Calu3 (cell line): ENCODE results near the gene FMN2. TPM values are rescaled to one million over a fixed set of nuclear protein-coding genes. Genes with fewer than 3 reads are reported as not detected.

ENCODE experiments used
- BruUV-seq: library from RNA; stranded (reverse); fragments of 400-500 nt; replicated peaks from 2 replicates; lab custom pipeline; 2021; lab: Mats Ljungman, UMichigan
- CTCF ChIA-PET: fragments of 300-600 bp; sonication (Branson Sonifier 250); formaldehyde crosslinking; loops from one replicate; lab custom pipeline; 2022; ENCODE audit warnings: antibody characterized with exemption; lab: Charles Lee
- DNase-seq: peaks from one replicate; pipeline ENCODE4 v3.0.0; 2022
- H3K27ac Mint-ChIP-seq: one replicate; pipeline ENCODE4 v1.8.0; 2022; ENCODE audit warnings: mixed read lengths; ENCODE audit not compliant: unreplicated experiment
- H3K27me3 Mint-ChIP-seq: one replicate; pipeline ENCODE4 v1.8.0; 2022; ENCODE audit warnings: mixed read lengths; ENCODE audit not compliant: unreplicated experiment
- H3K36me3 Mint-ChIP-seq: one replicate; pipeline ENCODE4 v1.8.0; 2022; ENCODE audit warnings: mild to moderate bottlenecking, moderate library complexity, mixed read lengths; ENCODE audit not compliant: insufficient read depth, unreplicated experiment
- H3K4me1 Mint-ChIP-seq: one replicate; pipeline ENCODE4 v1.8.0; 2022; ENCODE audit warnings: mild to moderate bottlenecking, low read depth, mixed read lengths; ENCODE audit not compliant: unreplicated experiment
- H3K4me3 Mint-ChIP-seq: one replicate; pipeline ENCODE4 v1.8.0; 2022; ENCODE audit warnings: mild to moderate bottlenecking, low read depth, moderate library complexity, mixed read lengths; ENCODE audit not compliant: unreplicated experiment
- H3K9me3 Mint-ChIP-seq: one replicate; pipeline ENCODE4 v1.8.0; 2022; ENCODE audit warnings: low read depth, mixed read lengths; ENCODE audit not compliant: unreplicated experiment
- intact Hi-C: fragments of 100-400 bp; cut with micrococcal nuclease; formaldehyde crosslinking; loops from one replicate; pipeline ENCODE4 v1.10.0; 2022; ENCODE audit not compliant: unreplicated experiment
- total RNA-seq: library from RNA; stranded (reverse); gene quantifications from 2 replicates; pipeline ENCODE4 v1.2.3, GENCODE V29; 2022
- TF ChIP-seq, protein P1 (sequence below): fragments of 200-600 bp; IDR thresholded peaks from one replicate; pipeline ENCODE4 v1.8.0; 2022; ENCODE audit warnings: antibody characterized with exemption; ENCODE audit not compliant: unreplicated experiment

The FMN2 gene
- total RNA-seq, 1 experiment from 2014 or later = 0.12 TPM

DNA sequence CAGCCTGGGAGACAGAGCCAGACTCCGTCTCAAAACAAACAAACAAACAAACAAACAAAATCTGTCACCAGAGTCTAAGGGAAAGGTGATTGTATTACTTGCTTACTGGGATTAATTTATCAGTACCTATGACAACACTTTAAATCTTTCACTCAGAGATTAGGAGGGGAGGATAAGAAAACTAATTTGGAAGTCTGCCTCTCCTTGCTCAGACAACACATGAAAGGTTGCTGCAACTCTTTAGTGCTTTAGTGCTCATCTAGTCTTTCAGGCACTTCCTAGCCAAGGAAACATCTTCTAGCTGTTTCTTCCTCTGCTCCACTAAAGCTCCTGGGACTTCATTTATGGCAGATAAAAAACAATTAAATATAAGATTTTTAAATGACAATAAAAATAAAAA, 7.3 kb upstream of the FMN2 start:
- no peak overlapping the region for H3K27ac Mint-ChIP-seq
- BruUV-seq = no TSS peak
- TF ChIP-seq, protein P1, sequence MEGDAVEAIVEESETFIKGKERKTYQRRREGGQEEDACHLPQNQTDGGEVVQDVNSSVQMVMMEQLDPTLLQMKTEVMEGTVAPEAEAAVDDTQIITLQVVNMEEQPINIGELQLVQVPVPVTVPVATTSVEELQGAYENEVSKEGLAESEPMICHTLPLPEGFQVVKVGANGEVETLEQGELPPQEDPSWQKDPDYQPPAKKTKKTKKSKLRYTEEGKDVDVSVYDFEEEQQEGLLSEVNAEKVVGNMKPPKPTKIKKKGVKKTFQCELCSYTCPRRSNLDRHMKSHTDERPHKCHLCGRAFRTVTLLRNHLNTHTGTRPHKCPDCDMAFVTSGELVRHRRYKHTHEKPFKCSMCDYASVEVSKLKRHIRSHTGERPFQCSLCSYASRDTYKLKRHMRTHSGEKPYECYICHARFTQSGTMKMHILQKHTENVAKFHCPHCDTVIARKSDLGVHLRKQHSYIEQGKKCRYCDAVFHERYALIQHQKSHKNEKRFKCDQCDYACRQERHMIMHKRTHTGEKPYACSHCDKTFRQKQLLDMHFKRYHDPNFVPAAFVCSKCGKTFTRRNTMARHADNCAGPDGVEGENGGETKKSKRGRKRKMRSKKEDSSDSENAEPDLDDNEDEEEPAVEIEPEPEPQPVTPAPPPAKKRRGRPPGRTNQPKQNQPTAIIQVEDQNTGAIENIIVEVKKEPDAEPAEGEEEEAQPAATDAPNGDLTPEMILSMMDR = no peak
- intact Hi-C loops = no loop called here
- H3K4me3 Mint-ChIP-seq = no peak overlapping the region
- CTCF ChIA-PET = interaction anchor here (0.7 kb wide), 1 partner anchor 663 kb away, joined by 5 read pairs; no protein-coding TSS in a partner anchor
- H3K4me1 Mint-ChIP-seq = no peaks in the 10 kb centered on the region
- H3K36me3 Mint-ChIP-seq = no peaks in the 10 kb centered on the region
- H3K27me3 Mint-ChIP-seq = no peaks in the 10 kb centered on the region
- DNase-seq = no peak
- no peaks in the 10 kb centered on the region for H3K9me3 Mint-ChIP-seq

DNA sequence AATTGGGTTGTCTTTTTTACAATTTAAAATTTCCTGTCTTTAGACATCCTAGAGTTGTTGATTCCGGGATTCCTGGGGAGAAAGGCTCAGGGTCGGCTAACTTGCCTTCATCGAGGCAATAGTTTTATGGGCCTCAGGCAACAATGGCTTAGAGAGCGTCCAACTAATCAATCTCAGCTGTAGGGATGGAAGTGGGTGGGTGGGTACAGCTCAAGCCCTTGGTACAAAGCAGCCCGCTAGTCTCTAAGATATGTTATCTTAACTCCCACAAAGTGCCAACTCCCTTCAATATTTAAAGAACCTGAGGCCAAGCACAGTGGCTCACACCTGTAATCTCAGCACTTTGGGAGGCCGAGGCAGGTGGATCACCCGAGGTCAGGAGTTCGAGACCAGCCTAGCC, 6.9 kb upstream of the FMN2 start:
- H3K36me3 Mint-ChIP-seq = no peaks in the 10 kb centered on the region
- no peak for DNase-seq
- no peaks in the 10 kb centered on the region for H3K4me1 Mint-ChIP-seq
- TF ChIP-seq, protein P1 = no peak
- intact Hi-C loops = no loop called here
- BruUV-seq = no TSS peak
- CTCF ChIA-PET = no interaction called here
- H3K27ac Mint-ChIP-seq = no peak overlapping the region
- H3K4me3 Mint-ChIP-seq = no peak overlapping the region
- H3K27me3 Mint-ChIP-seq = no peaks in the 10 kb centered on the region
- H3K9me3 Mint-ChIP-seq = no peaks in the 10 kb centered on the region

GRCh38 chr1:240086726-240087125, 5.0 kb upstream of the FMN2 start:
- no peaks in the 10 kb centered on the region for H3K27me3 Mint-ChIP-seq
- peaks cover 4% of the 10 kb centered on the region for H3K36me3 Mint-ChIP-seq
- CTCF ChIA-PET = no interaction called here
- TF ChIP-seq, protein P1 = no peak
- H3K4me1 Mint-ChIP-seq = no peaks in the 10 kb centered on the region
- no peak overlapping the region for H3K4me3 Mint-ChIP-seq
- DNase-seq = no peak
- H3K27ac Mint-ChIP-seq = no peak overlapping the region
- BruUV-seq = no TSS peak
- intact Hi-C loops = no loop called here
- H3K9me3 Mint-ChIP-seq = no peaks in the 10 kb centered on the region

- Mint-ChIP-seq H3K27me3 (no peaks in the 10 kb centered on the region), H3K36me3 (peaks cover 5% of the 10 kb centered on the region), H3K27ac (no peak overlapping the region), H3K4me1 (no peaks in the 10 kb centered on the region), H3K4me3 (no peak overlapping the region), H3K9me3 (no peaks in the 10 kb centered on the region)
- intact Hi-C loops = no loop called here
- TF ChIP-seq, protein P1 = no peak
- CTCF ChIA-PET = no interaction called here
- DNase-seq = no peak
- no TSS peak for BruUV-seq
Measured at GRCh38 chr1:240090014-240090413, 1.7 kb upstream of the FMN2 start.
